ENCODE measurements around the gene OSTM1. TPM values are rescaled to one million over a fixed set of nuclear protein-coding genes. Genes with fewer than 3 reads are reported as not detected.
A peak's percentile ranks its signal among the peaks of the same experiment; 100 is the strongest.

OSTM1 gene
- total RNA-seq, 1 experiment from 2014 or later = 20.9 TPM

- Histone ChIP-seq H2BK12ac (ENCODE audit: insufficient read length, low read depth, low read length) (no peak overlapping the region), H4K20me1 (ENCODE audit: control insufficient read depth, insufficient read depth, insufficient read length) (no peaks in the 10 kb centered on the region), H2AK5ac (ENCODE audit: insufficient read length, low read length) (no peak overlapping the region), H3K14ac (ENCODE audit: insufficient read depth, low read length) (no peak overlapping the region), H3K27ac (ENCODE audit: insufficient read length, low read depth, low read length) (no peak overlapping the region), H2BK20ac (ENCODE audit: low read depth, low read length, poor library complexity, severe bottlenecking) (no peak overlapping the region), H3K4ac (ENCODE audit: low read depth, low read length) (no peak overlapping the region), H4K91ac (ENCODE audit: insufficient read length, low read depth, low read length) (no peak overlapping the region), H3K4me2 (ENCODE audit: insufficient read depth, insufficient read length, low read length) (no peak overlapping the region), H3K4me1 (ENCODE audit: insufficient read depth, low read length) (peaks cover 2% of the 10 kb centered on the region; the same call in 1 of the 2 replicates), H3K23ac (ENCODE audit: insufficient read length, low read depth, low read length) (no peak overlapping the region), H2BK120ac (ENCODE audit: low read depth, low read length, poor library complexity, severe bottlenecking) (no peak overlapping the region), H3K56ac (ENCODE audit: insufficient read length, low read depth, low read length) (no peak overlapping the region), H3K9me3 (ENCODE audit: control insufficient read depth, low read depth, low read length) (no peaks in the 10 kb centered on the region), H2AFZ (ENCODE audit: low read length) (no peak overlapping the region), H2BK5ac (ENCODE audit: insufficient read length, low read length) (no peak overlapping the region), H2BK15ac (ENCODE audit: low read depth, low read length) (no peak overlapping the region), H4K5ac (ENCODE audit: insufficient read length, low read depth, low read length) (no peak overlapping the region), H3K79me1 (ENCODE audit: insufficient read depth, low read depth, low read length, poor library complexity, severe bottlenecking) (no peaks in the 10 kb centered on the region), H3K79me2 (ENCODE audit: insufficient read depth, low read length) (no peaks in the 10 kb centered on the region), H3K9ac (ENCODE audit: extremely low read depth, insufficient read length, low read length) (no peak overlapping the region), H3K18ac (ENCODE audit: insufficient read length, low read depth, low read length) (no peak overlapping the region), H3K23me2 (ENCODE audit: insufficient read length, low read depth, low read length, poor library complexity, severe bottlenecking) (peaks cover 10% of the 10 kb centered on the region), H3K27me3 (ENCODE audit: insufficient read depth, low read length) (peaks cover 78% of the 10 kb centered on the region), H4K8ac (replicated peaks; ENCODE audit: insufficient read length, low read depth, low read length) (no peak overlapping the region), H3T11ph (ENCODE audit: low read length) (no peak overlapping the region)
- Mint-ChIP-seq H3K9me3 (peaks cover 0 to 3% of the 10 kb centered on the region in 2 experiments; a peak in 2 of 5 replicates), H3K36me3 (ENCODE audit: insufficient read depth in 1 of 3, low read depth in 3 of 3) (no peaks in the 10 kb centered on the region; a peak in 1 of 7 replicates), H3K27ac (no peak overlapping the region), H3K4me3 (peak overlapping the region in 1 of 2 experiments; percentile 78; a peak in 4 of 5 replicates), H3K4me1 (peaks cover 43 to 55% of the 10 kb centered on the region in 2 experiments), H3K27me3 (ENCODE audit: low read depth) (peaks cover 98% of the 10 kb centered on the region)
- WGBS (ENCODE audit: extremely low coverage, insufficient read length, low lambda C conversion rate) = no CpG with 5 or more reads among the region's 20 CpGs
- peak; percentile 69 for DNase-seq
- peak; percentile 60 for TF ChIP-seq CTCF (conservative IDR thresholded peaks at IDR 0.05)
Observed at GRCh38 chr6:108115598-108116058, 41.1 kb upstream of the OSTM1 start.

Data from H9 (cell line).